HK-2 (cell line): Measurements from ENCODE around the gene CNIH1.
"Not testable (repeated sequence)": the region's sequence is repeated elsewhere in the genome, so short reads cannot be mapped to it uniquely, and the experiment has no call there.

Source experiments
- DNase-seq: peaks from one replicate; pipeline ENCODE4 v3.0.0-alpha.2; 2018; ENCODE audit not compliant: unreplicated experiment

Gene CNIH1

GRCh38 chr14:54467280-54467679 is 26.1 kb upstream of the CNIH1 start:
- no peak for DNase-seq

DNA sequence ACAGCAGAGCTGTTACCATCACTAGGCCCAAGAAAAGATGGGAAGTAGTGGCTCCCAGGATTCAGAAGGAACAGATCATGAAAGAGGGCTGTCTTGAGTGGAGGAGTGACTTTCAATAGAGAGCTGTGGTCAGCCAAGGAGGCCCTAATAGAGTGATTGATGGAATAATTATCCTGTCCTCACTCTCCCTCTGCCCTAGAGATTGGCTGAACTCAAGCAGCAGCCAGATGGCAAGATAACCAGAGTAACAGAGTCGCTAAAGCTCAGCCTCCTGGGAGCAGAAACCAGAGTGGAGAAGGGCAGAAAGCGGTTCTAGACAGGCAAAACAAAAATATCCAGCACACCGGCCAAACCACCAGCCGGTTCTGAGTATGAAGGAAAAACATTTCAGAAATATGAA is 24.5 kb upstream of the CNIH1 start:
- no peak for DNase-seq

GRCh38 chr14:54462048-54462447 is 20.9 kb upstream of the CNIH1 start:
- DNase-seq, result no peak

DNA sequence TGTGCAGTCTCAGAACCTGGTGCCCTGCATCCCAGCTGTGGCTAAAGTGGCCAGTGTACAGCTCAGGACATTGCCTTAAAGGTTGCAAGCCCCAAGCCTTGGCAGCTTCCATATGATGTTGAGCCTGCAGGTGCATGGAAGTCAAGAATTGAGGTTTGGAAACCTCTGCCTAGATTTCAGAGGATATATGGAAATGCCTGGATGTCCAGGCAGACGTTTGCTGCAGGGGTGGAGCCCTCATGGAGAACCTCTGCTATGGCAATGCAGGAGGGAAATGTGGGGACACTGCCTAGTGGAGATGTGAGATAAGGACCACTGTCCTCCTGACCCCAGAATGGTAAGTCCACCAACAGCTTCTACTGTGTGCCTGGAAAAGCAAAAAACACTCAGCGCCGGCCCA is 17.9 kb upstream of the CNIH1 start:
- DNase-seq, result no peak

DNA sequence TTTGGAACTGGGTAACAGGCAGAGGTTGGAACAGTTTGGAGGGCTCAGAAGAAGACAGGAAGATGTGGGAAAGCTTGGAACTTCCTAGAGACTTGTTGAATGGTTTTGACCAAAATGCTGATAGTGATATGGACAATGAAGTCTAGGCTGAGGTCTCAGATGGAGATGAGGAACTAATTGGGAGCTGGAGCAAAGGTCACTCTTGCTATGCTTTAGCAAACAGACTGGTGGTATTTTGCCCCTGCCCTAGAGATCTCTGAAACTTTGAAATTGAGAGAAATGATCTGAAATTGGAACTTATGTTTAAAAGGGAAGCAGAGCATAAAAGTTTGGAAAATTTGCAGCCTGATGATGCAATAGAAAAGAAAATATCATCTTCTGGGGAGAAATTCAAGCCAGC is 17.4 kb upstream of the CNIH1 start:
- not testable (repeated sequence) for DNase-seq

- no peak for DNase-seq
Measured at GRCh38 chr14:54457609-54457996, 16.4 kb upstream of the CNIH1 start.

GRCh38 chr14:54456820-54457608 is 15.8 kb upstream of the CNIH1 start:
- DNase-seq, result not testable (repeated sequence)

DNA sequence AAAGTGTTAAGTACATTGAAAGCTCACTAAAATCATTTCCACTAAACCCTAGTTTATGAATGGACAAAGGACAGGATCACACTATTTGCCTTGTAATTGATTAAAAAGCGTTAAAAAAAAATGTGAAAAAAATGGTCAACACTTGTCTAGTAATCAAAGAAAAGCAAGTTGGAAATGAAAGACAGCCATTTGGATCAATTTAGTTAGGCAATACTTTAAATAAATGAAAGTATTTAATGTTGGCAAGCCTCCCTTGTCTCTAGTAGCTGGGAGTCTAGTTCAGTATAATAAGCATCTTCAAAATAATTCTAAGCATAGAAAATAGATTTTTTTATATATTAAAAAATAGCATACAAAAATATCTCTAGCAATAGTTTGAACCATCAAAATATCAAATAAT is 14.2 kb upstream of the CNIH1 start:
- no peak for DNase-seq

DNA sequence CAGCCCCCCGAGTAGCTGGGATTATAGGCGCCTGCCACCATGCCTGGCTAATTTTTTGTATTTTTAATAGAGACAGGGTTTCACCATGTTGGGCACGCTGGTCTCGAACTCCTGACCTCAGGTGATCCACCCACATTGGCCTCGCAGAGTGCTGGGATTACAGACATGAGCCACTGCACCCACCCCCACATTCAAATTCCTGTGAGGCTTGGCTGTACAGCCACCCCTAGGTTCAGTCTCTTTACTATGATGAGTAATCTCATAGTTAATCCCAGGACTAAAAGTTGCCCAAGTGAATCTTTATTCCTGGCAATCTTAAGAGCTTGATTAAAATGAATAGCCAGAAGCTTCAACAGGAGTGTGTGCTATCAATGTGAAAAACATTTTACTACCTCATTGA is 12.8 kb upstream of the CNIH1 start:
- DNase-seq, result not testable (repeated sequence)

DNA sequence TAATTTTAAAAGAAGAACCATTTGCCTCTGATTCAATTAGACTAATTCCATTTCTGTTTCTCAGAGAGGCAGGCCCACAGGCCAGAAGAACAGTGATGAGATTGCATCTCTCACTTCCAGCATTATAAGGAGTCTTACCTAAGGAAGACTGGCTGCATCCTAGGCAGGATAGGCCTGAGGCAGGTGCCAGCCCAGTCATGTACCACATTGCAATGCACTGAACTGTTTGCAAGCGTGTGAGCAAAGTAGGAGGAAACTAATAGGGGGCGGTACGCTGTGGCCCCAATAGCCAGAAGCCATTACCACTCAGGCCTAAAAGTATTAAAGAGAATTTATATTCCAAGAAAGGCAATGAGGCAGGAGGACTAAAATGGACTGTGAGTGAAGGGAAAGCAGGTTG is 12.1 kb upstream of the CNIH1 start:
- DNase-seq, result no peak

DNA sequence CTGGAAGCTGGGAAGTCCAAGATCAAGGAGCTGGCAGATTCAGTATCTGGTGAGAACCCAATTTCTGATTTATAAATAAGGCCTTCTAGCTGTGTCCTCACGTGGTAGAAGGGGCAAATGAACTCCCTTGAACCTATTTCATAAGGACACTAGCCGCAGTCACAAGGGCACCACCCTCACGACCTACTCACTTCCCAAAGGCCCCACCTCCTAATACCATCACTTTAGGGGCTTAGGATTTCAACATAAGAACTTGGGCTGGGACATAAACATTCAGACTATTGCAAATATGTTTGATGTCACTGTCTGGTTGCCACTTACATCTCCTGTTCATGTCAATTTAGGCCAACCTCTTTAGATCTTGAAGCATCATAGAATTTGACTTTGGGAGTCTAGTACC is 10.8 kb upstream of the CNIH1 start:
- DNase-seq, result no peak

- no peak for DNase-seq
Measured at GRCh38 chr14:54451121-54451601, 10.0 kb upstream of the CNIH1 start.

- no peak for DNase-seq
Measured at GRCh38 chr14:54450535-54450934, 9.4 kb upstream of the CNIH1 start.

GRCh38 chr14:54447231-54447692 is 6.1 kb upstream of the CNIH1 start:
- no peak for DNase-seq

DNA sequence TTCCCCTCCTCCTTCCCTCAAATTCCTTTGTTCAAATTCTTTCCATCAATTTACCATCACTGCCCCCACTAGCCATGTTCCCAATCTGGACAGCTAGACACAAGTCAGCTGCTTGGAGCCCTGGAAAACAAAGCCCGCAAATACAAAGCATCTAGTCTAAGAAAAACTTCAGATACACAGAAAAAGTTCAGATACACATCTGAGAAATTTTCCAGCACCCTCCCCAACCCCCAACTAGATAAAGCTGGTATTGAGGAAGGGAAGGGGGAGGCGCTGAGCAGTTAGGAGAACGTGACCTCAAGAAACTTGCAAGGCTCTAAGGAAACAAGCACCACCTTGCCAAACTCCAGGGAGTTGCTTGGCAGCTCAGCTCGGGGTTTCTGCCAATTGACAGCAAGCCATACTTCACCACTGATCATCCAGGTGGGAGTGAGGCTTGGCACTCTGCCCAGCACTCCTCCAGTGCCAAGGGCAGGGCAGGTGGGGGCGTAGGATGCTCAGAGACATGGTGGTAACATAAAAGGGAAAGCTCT is 5.1 kb upstream of the CNIH1 start:
- no peak for DNase-seq

GRCh38 chr14:54444681-54445080 is 3.5 kb upstream of the CNIH1 start:
- no peak for DNase-seq

DNA sequence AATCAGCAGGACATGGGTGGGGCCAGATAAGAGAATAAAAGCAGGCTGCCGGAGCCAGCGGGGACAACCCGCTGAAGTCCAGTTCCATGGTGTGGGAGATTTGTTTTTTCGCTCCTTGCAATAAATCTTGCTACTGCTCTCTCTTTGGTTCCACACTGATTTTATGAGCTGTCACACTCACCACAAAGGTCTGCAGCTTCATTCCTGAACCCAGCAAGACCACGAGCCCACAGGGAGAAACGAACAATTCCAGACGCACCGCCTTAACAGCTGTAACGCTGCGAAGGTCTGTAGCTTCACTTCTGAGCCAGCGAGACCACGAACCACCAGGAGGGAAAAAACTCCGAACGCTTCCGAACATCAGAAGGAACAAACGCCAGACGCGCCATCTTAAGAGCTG is 2.8 kb upstream of the CNIH1 start:
- DNase-seq, result no peak

DNA sequence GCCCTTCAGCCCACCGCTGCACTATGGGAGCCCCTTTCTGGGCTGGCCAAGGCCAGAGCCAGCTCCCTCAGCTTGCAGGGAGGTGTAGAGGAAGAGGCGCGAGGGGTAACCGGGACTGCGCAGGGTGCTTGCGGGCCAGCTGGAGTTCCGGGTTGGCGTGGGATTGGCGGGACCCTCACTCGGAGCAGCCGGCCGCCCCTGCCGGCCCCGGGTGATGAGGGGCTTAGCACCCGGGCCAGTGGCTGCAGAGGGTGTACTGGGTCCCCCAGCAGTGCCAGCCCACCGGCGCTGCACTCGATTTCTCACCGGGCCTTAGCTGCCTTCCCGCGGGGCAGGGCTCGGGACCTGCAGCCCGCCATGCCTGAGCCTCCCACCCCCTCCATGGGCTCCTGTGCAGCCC is 1.8 kb upstream of the CNIH1 start:
- DNase-seq, result not testable (repeated sequence)

- DNase-seq, result no peak
Measured at GRCh38 chr14:54440476-54440872, 700 bp downstream of the CNIH1 start.

DNA sequence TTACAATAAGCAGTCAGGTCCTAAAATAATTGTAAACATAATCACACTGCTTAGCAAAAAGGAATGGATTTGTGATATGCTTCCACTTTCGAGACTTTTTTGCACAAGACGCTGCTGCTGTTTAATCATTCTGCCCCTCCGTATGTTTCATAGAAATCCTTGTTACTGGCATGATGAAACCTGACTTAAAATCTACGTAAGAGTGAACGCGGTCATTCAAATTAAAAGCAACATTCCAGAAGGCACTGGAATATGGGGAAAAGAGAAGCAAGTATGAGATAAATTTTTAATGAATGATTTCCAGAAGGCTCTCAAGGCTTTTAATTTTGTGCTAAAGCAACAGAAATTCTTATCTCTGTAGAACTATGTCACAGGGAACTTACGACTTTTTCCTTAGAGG is 1.1 kb downstream of the CNIH1 start:
- DNase-seq, result no peak

DNA sequence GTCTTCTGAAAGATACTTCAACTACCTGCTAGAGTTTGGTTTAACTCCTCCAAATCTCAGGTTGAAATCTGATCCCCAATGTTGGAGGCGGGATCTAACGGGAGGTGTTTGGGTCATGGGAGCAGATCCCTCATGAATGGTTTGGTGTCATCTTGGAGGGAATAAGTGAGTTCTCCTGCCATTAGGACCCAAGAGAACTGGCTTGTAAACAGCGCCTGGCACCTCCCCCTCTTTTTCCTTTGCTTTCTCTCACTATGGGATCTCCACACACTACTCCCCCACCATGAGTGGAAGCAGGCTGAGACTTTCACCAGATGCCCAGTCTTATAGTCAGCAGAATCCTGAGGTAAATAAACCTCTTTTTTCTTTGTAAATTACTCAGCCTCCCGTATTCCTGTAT is 2.5 kb downstream of the CNIH1 start:
- DNase-seq, result no peak

DNA sequence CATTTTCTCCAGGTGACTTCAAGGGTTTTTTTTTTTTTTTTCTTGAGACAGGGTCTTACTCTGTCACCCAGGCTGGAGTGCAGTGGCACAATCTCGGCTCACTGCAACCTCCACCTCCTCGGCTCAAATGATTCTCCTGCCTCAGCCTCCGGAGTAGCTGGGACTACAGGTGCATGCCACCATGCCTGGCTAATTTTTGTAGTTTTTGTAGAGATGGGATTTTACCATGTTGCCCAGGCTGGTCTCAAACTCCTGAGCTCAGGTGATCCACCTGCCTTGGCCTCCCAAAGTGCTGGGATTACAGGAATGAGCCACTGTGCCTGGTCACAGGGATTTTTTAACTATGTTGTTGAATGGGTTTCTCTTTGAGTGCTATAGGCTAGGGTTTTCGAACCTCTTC is 3.2 kb downstream of the CNIH1 start:
- DNase-seq, result not testable (repeated sequence)

DNA sequence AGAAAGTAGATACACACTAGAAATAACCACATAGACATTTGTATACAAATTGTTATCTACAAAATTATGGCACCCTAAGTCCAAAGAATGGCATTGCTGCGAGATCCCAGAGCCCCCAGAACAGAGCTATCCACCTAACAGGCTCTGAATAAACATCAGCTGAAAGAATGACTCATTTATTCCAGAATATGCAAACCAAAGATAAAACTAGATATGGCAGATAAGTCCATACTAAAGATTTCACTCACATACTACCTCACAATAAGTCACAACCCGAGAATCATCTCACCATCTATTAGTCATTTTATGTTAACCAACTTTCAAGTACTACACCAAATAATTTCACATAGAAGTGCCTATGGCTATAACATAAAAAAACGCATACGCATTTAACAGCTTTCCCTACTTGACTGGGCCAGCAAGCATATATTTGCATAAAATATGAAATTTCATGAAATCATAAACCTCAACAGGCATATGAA is 5.6 kb downstream of the CNIH1 start:
- DNase-seq, result no peak
